Measurements from ENCODE around the gene FAM89B.
"Not testable (repeated sequence)": the region's sequence is repeated elsewhere in the genome, so short reads cannot be mapped to it uniquely, and the experiment has no call there.

Gene FAM89B

DNA sequence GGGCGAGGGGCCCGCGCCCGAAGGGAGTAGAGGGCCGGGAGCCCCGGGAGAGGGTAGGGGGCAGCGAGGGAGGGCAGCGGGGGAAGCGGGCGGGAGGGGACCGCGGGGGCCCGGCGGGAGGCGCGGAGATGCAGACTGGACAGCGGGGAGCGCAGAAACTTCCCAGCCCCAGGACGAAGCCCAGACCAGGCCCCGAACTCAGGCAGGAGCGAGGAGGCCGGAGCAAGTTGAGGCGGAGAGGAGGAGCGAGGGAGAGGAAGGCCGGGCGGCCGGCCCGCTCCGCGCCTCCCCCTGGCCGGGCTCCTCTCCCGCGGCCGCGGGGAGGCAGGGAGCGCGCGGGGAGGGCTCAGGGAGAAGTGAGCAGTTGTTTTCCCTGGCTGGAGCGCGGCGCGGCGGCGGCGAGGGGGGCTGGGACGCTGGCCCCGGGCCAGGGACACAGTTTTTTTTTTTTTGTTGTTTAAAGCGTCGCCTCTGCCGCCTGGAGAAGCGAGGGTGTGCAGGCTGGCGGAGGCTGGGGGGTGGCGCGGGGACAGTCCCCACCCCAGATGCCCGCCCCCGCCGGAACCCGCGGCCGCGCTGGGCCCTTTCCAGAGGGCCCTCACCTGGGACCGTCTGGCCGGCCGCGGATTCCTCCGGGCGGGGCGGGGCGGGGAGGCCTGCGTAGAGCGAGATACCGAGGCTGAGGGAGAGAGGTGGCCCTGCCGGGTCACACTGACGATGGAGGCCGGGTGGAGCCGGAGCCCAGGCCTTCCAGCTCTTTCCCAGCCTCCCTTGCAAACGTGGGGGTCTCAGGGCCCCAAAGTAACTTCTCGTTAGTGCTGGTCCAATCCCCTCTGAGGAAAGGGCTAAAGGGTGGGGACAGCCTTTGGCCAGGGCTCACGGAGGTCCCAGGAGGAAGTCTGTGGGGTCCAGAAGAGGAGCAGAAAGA is 14.1 kb upstream of the FAM89B start, which contains the start of gene LTBP3:
LTBP3 (minus strand) TSS at position 358 of the 928 bp plus-strand sequence. CDS start 400 bp downstream, outside the sequence.
- peak; percentile 49 for DNase-seq

DNA sequence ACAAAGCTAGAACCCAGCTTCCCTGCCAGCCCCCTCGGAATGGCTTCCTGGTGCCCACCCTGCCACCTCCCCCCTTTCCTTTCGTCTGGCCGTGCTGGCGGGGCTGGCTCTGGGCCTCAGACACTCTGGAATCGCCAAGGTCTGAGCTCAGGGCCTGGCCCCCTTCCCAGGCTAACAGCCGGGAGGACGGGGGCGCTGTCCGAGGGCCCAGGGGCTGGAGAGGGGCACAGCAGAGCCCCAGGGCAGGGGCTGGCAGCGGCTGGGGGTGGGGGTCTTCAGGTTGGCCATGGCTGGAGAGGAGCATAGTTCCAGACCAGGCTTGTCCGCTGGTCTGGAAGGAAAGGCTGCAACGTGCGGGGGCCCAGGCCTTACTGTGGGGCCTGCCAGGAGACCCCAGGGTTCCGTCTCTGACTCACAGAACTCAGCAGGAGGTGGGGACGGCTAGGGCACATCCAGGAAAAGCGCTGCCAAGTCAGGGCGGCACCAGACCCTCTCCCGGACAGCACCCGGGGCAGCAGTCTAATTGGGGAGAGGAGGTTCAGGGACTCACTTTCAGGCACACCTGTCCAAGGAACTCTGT is 13.3 kb upstream of the FAM89B start:
- DNase-seq = no peak

GRCh38 chr11:65559535-65559934 is 12.8 kb upstream of the FAM89B start:
- DNase-seq = peak; percentile 45

GRCh38 chr11:65559951-65560537 is 12.3 kb upstream of the FAM89B start:
- no peak for DNase-seq

GRCh38 chr11:65560555-65561418 is 11.6 kb upstream of the FAM89B start:
- no peak for DNase-seq

DNA sequence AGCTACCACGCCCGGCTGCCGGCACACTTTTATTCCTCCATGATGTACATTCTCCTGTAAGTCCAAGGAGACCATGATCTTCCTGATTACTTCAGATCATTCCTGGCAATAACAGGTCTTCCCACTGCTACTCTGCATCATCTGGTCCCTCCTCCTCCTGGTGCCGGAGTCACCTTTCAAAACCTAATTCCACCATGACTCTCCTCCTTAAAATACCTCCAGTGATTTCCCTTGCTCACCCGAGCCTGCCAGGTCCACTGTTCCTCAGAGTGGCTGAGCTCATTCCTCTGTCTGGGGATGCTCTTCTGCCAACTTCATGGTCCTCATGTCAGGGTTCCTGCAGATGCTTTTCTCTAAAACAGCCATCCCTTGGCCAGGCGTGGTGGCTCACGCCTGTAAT is 10.3 kb upstream of the FAM89B start:
- no peak for DNase-seq

GRCh38 chr11:65562788-65563187 is 9.6 kb upstream of the FAM89B start:
- no peak for DNase-seq

DNA sequence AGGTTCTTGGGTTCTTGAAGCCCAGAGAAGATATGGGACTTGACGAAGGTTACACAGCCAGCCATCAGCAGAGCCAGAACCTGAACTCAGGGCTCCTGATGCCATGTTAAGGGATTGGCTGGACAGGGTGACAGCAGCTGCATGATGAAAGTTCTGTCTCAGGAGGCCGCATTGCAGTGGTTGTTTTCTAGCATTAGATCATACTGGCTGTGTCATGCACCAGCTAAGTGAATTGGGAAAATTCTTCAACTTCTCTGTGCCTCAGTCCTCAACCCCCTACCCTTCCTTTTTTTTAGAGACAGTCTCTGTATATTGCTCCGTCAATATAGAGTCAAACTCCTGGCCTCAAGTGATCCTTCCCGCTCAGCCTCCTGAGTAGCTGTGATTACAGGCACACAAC is 8.7 kb upstream of the FAM89B start:
- DNase-seq = no peak

- DNase-seq = not testable (repeated sequence)
Observed at GRCh38 chr11:65564879-65565559, 7.3 kb upstream of the FAM89B start.

DNA sequence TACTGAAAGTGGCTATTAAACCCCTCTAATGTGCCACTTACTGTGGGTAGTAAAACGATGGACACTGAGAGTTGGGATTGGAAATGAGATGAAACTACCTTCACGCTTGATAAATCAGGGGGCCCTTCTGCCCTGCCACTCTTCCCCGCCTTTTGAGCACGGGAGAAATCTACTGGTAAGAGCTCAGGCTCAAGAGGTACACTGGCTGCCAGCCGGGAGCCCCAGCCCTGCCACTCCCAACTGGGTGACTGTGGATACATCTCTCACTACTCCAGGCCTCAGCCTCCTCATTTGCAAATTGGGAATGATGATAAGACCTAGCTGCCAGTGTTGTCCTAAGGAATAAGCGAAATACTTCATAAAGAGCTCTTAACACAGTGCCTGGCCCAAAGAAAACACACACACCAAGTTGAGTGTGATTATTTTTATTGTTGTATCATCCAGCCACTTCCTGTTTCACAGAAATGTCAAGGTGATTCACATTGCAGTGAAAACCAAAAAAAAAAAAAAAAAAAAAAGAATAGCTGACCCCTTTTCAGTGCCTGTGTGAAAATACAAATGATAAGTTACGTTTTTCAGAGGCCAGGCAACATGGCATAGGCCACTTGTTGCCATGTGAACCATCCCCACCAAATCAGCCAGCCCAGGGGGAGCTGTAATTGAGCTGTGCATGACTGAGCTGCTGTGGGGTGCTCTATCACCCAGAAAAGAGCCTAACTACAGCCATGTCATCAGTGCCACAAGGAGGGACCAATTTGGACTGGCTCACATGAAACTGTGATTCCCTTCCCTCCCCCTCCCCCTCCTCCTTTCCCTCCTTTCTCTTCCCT is 6.5 kb upstream of the FAM89B start:
- no peak for DNase-seq

DNA sequence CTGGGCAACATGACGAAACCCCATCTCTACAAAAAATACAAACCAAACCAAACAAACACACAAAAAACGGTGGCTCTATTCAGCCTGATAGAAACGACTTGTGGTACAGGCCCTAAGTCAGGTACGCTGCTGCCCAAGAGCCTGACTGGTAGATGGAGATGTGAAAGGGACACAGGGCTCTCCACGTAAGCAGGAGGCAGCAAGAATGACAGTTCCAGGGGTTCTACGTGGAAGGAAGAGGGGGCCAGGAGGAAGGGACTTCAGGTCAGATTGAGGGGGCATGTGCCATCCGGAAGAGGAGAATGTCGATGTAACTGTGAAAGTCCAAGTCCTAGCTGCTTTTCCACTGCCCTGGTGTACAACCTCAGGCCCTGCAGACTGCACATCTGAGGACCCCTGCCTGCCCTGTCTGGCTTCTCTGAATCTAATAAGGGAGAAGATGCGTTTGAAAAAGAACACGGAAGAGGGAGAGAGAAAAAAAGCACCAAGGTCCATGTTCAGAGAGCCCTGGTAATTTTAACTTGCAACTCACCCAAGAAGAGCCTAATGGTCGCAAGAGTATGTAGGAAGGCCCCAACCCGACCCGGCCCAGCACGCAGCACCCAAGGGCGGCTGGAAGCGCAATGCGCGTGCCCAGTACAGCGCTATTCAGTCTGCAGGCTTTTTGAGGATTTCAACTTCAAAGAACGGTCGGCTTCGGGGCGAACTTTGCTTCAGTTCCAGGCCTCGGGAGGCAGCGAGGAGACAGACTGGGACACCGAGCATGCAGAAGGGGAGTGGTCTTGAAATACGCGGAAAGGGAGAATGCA is 3.0 kb upstream of the FAM89B start:
- no peak for DNase-seq

DNA sequence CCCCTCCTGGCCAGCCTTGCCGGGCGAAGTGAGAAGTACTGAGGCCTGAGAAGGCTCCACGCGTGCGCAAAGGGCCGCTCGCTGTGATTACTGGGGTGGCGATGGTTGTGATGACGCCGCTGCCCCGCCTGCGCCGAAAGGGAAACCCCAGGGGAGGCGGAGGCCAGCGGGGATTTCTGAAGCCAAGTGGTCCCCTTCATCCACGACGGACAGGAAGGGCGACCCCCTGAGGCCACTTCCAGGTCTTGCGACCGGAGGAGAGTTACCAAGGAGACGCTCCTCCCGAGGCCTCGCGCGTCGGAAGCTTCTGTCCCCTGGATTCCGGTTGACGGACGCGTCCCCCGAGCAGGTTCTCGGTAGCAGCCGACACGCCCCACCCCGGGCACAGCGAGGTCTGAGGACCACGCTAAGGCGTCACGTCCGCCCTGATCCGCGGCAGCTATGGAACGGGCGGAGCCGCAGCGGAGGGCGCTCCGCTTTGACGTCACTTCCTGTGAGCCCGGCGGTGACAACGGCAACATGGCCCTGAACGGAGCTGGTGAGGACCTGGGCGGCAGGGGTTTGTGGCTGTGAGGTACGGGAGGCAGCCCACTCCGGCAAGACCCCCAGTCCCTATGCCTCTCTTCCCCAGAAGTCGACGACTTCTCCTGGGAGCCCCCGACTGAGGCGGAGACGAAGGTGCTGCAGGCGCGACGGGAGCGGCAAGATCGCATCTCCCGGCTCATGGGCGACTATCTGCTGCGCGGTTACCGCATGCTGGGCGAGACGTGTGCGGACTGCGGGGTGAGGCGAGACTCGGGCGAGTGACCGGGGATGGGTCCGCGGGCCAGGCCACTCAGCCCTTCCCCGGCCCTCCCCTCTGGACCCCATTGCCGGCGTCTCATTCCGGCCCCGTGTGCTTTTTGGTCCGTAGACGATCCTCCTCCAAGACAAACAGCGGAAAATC is 2.1 kb upstream of the FAM89B start, which contains the start of gene ZNRD2:
ZNRD2 (plus strand) TSS at position 505 of the 946 bp plus-strand sequence; CDS start at position 520, 15 bp downstream.
- DNase-seq = peak; percentile 100

GRCh38 chr11:65571420-65571819 is 918 bp upstream of the FAM89B start:
- DNase-seq = no peak

DNA sequence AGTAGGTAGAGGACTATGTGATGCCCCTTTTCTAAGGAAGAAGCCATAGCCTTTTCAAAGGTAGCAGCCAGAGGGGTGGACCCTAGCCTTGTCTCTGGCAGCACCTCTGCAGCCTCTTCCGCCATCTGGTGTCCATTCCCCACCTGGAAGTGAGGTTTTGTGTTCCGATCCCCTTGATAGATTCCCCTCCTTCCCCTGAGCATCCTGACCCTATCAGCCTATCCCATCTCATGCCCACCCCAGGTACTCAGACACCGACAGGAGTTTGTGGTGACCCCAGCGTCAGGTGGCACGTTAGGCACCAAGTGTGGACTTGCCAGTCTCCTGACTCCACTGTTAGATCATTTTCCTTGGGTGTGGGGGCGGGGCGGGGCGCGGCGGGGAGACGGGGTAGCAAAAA is 398 bp upstream of the FAM89B start:
- no peak for DNase-seq

GRCh38 chr11:65573391-65574079 is 1.2 kb downstream of the FAM89B start:
- DNase-seq = peak; percentile 45

- peak; percentile 93 for DNase-seq
Observed at GRCh38 chr11:65574109-65574810, 1.9 kb downstream of the FAM89B start.

GRCh38 chr11:65574811-65575567 is 2.7 kb downstream of the FAM89B start:
- DNase-seq = no peak

All from activated CD4-positive, alpha-beta T cell treated with anti-CD3 and anti-CD28 coated beads for 48 hours (primary cell).